B cell (primary cell): ENCODE results near the gene PNRC2. TPM values are rescaled to one million over a fixed set of nuclear protein-coding genes. Genes with fewer than 3 reads are reported as not detected.
"Not testable (repeated sequence)": the region's sequence is repeated elsewhere in the genome, so short reads cannot be mapped to it uniquely, and the experiment has no call there.

Experiments
- ATAC-seq: fragments of 200-7000 bp; cut with Tn5 transposase; one replicate; pipeline ENCODE4 v1.10.0; 2021; ENCODE audit warnings: low read depth, mild to moderate bottlenecking, moderate number of reproducible peaks, moderate library complexity
- CTCF ChIA-PET: fragments of 350-600 bp; sonication (Branson Sonifier 250); formaldehyde crosslinking; loops from one replicate; lab custom pipeline; 2021; ENCODE audit warnings: antibody characterized with exemption, inconsistent platforms; lab: Charles Lee
- POLR2A ChIA-PET: fragments of 350-600 bp; sonication (Branson Sonifier 250); formaldehyde crosslinking; loops from one replicate; lab custom pipeline; 2021; ENCODE audit warnings: antibody characterized with exemption; lab: Charles Lee
- DNase-seq: peaks from one replicate; pipeline ENCODE4 v3.0.0; 2013
- H2AFZ ChIP-seq: 2 replicates; pipeline ENCODE4 v1.6.1; 2012; ENCODE audit warnings: mild to moderate bottlenecking, low read depth, low read length; ENCODE audit not compliant: insufficient read depth, poor library complexity, severe bottlenecking
- H3K27ac ChIP-seq, 2 donors: 1 replicate in 1 of 2; 2 replicates in 1 of 2; pipeline ENCODE4 v1.5.1; 2012 to 2013; ENCODE audit warnings: low read length in 2 of 2, mild to moderate bottlenecking in 2 of 2, moderate library complexity in 1 of 2
- H3K27me3 ChIP-seq, 4 experiments: fragments of 200-600 bp in 1 of 4; sonication (generic) in 1 of 4; replicated peaks in 1 of 4; 1 replicate in 2 of 4; 2 replicates in 2 of 4; pipeline versions ENCODE4 v1.6.1 to v1.7.0; 2013 to 2016; ENCODE audit warnings: low read length in 3 of 4, mild to moderate bottlenecking in 2 of 4, mixed read lengths in 1 of 4, moderate library complexity in 1 of 4; ENCODE audit not compliant: insufficient read depth in 4 of 4, control insufficient read depth in 3 of 4; ENCODE audit errors: control extremely low read depth in 1 of 4
- H3K36me3 ChIP-seq, 2 experiments: replicated peaks in 1 of 2; 1 replicate in 1 of 2; 2 replicates in 1 of 2; pipeline versions ENCODE4 v1.6.1 to v1.7.1; 2013; ENCODE audit warnings: low read length in 1 of 2; ENCODE audit not compliant: insufficient read depth in 2 of 2, control insufficient read depth in 1 of 2; ENCODE audit errors: control extremely low read depth in 1 of 2, extremely low read depth in 1 of 2
- H3K4me1 ChIP-seq, 2 donors: fragments of 200-600 bp in 1 of 2; sonication (generic) in 1 of 2; 1 replicate in 1 of 2; 2 replicates in 1 of 2; pipeline versions ENCODE4 v1.5.1 to v1.6.1; 2013 to 2017; ENCODE audit warnings: low read length in 2 of 2; ENCODE audit not compliant: control insufficient read depth in 2 of 2, insufficient read depth in 2 of 2
- H3K4me2 ChIP-seq: replicated peaks from 2 replicates; pipeline ENCODE3; 2012; ENCODE audit warnings: mild to moderate bottlenecking, low read depth, low read length; ENCODE audit not compliant: poor library complexity, severe bottlenecking
- H3K4me3 ChIP-seq, 5 experiments: fragments of 200-600 bp in 1 of 5; sonication (generic) in 1 of 5; 1 replicate in 3 of 5; 2 replicates in 2 of 5; pipeline versions ENCODE4 v1.5.1 to v1.7.0; 2011 to 2016; ENCODE audit warnings: low read length in 4 of 5, mild to moderate bottlenecking in 4 of 5, low read depth in 2 of 5, control low read depth in 1 of 5, moderate library complexity in 1 of 5; ENCODE audit not compliant: insufficient read depth in 1 of 5; ENCODE audit errors: control extremely low read depth in 1 of 5, extremely low read depth in 1 of 5
- H3K79me2 ChIP-seq: fragments of 200-600 bp; sonication (generic); one replicate; pipeline ENCODE4 v1.6.0; 2016; ENCODE audit warnings: low read length; ENCODE audit not compliant: control insufficient read depth, insufficient read depth
- H3K9ac ChIP-seq: fragments of 200-600 bp; sonication (generic); 2 replicates; pipeline ENCODE4 v1.6.1; 2017; ENCODE audit warnings: mild to moderate bottlenecking, low read length, moderate library complexity
- H3K9me3 ChIP-seq, 3 donors: one replicate each; pipeline versions ENCODE4 v1.6.1 to v1.7.1; 2013; ENCODE audit warnings: low read length in 2 of 3; ENCODE audit not compliant: control insufficient read depth in 2 of 3, insufficient read depth in 1 of 3; ENCODE audit errors: control extremely low read depth in 1 of 3
- H4K20me1 ChIP-seq: 2 replicates; pipeline ENCODE4 v1.6.0; 2012; ENCODE audit warnings: mild to moderate bottlenecking, low read length; ENCODE audit not compliant: insufficient read depth, control insufficient read depth, poor library complexity, severe bottlenecking
- H3K27ac Mint-ChIP-seq: one replicate; pipeline ENCODE4 v1.8.0; 2021; ENCODE audit warnings: mixed read lengths
- H3K27me3 Mint-ChIP-seq: one replicate; pipeline ENCODE4 v1.8.0; 2021; ENCODE audit warnings: mixed read lengths
- H3K4me1 Mint-ChIP-seq: one replicate; pipeline ENCODE4 v1.8.0; 2021; ENCODE audit warnings: mixed read lengths
- H3K4me3 Mint-ChIP-seq: one replicate; pipeline ENCODE4 v1.8.0; 2021; ENCODE audit warnings: mixed read lengths
- H3K9me3 Mint-ChIP-seq: one replicate; pipeline ENCODE4 v1.8.0; 2022; ENCODE audit warnings: mixed read lengths; ENCODE audit not compliant: insufficient read depth
- EZH2 ChIP-seq: IDR thresholded peaks from 2 replicates; pipeline ENCODE4 v1.6.1; 2012; ENCODE audit warnings: borderline replicate concordance, low read depth, mild to moderate bottlenecking, moderate library complexity, low read length; ENCODE audit not compliant: insufficient read depth, poor library complexity, severe bottlenecking
- WGBS: methylation state at CpG from one replicate; pipeline ENCODE4 v1.1.5; 2013; ENCODE audit warnings: missing lambda C conversion rate; ENCODE audit not compliant: insufficient coverage; 5-methylcytosine and 5-hydroxymethylcytosine counted together
- intact Hi-C: fragments of 100-400 bp; cut with micrococcal nuclease; formaldehyde crosslinking; loops from one replicate; pipeline ENCODE4 v1.10.0; 2022
- polyA plus RNA-seq: library from polyadenylated mRNA; depleted of rRNA; stranded (reverse); fragments of >200 nt; gene quantifications from 2 replicates; pipeline ENCODE4 v1.2.3, GENCODE V29; 2012
- total RNA-seq, 2 donors: library from RNA; stranded (reverse); fragments of 120-200 nt in 1 of 2; gene quantifications; 1 replicate in 1 of 2; 2 replicates in 1 of 2; pipeline versions ENCODE4 v1.2.3 to v1.2.4, GENCODE V29; 2013 to 2022
- TF ChIP-seq, protein P1 (sequence below): fragments of 200-600 bp; IDR thresholded peaks from one replicate; pipeline ENCODE4 v1.8.0; 2022; ENCODE audit warnings: antibody characterized with exemption, mild to moderate bottlenecking

Gene PNRC2
- total and polyA plus RNA-seq, 2 donors (not counting 1 experiment from before 2014, with no cell fraction given), result 89.8 to 174 TPM

DNA sequence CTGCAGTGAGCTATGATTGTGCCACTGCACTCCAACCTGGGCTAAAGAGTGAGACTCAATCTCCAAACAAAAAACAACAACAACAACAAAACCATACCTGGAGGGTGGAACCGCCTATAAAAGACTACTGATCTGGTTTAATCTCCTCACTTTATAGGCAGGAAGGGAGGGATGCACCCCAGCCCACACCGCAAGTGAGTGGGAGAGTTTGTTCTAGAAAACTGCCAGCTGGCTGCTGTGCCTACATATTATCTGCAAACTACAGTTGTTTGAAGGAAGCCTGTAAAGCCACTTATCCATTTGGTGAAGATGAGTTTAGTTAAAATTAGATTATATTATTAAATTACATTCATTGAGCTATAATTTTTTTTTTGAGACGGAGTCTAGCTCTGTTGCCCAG is 29.6 kb downstream of the PNRC2 start:
- Mint-ChIP-seq H3K4me3 (no peak overlapping the region), H3K27ac (no peak overlapping the region), H3K4me1 (peaks cover 10% of the 10 kb centered on the region), H3K9me3 (no peaks in the 10 kb centered on the region), H3K27me3 (no peaks in the 10 kb centered on the region)
- WGBS, result no CpG with 5 or more reads among the region's 3 CpGs
- CTCF ChIA-PET, result no interaction called here
- TF ChIP-seq, protein P1, sequence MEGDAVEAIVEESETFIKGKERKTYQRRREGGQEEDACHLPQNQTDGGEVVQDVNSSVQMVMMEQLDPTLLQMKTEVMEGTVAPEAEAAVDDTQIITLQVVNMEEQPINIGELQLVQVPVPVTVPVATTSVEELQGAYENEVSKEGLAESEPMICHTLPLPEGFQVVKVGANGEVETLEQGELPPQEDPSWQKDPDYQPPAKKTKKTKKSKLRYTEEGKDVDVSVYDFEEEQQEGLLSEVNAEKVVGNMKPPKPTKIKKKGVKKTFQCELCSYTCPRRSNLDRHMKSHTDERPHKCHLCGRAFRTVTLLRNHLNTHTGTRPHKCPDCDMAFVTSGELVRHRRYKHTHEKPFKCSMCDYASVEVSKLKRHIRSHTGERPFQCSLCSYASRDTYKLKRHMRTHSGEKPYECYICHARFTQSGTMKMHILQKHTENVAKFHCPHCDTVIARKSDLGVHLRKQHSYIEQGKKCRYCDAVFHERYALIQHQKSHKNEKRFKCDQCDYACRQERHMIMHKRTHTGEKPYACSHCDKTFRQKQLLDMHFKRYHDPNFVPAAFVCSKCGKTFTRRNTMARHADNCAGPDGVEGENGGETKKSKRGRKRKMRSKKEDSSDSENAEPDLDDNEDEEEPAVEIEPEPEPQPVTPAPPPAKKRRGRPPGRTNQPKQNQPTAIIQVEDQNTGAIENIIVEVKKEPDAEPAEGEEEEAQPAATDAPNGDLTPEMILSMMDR, result no peak
- TF ChIP-seq EZH2, result no peak
- Histone ChIP-seq H3K27me3 (no peaks in the 10 kb centered on the region), H3K36me3 (no peaks in the 10 kb centered on the region), H2AFZ (no peak overlapping the region), H3K9me3 (no peaks in the 10 kb centered on the region), H3K79me2 (no peaks in the 10 kb centered on the region), H3K4me2 (no peak overlapping the region), H3K4me1 (no peaks in the 10 kb centered on the region), H3K9ac (no peak overlapping the region), H3K27ac (no peak overlapping the region), H4K20me1 (no peaks in the 10 kb centered on the region), H3K4me3 (no peak overlapping the region)
- POLR2A ChIA-PET, result interaction anchor here (0.7 kb wide), 1 partner anchor 204 kb away, joined by 3 read pairs; no protein-coding TSS in a partner anchor
- DNase-seq, result no peak
- no peak for ATAC-seq
- intact Hi-C loops, result no loop called here

DNA sequence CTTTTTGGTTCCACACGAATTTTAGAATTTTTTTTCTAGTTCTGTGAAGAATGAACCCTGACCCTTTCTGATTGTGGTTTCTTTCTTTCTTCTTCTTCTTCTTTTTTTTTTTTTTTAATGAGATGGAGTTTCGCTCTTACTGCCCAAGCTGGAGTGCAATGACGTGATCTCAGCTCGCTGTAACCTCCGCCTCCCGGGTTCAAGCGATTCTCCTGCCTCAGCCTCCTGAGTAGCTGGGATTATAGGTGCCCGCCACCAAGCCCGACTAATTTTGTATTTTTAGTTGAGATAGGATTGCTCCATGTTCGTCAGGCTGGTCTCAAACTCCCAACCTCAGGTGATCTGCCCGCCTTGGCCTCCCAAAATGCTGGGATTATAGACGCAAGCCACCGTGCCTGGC is 32.4 kb downstream of the PNRC2 start:
- POLR2A ChIA-PET, result interaction anchor here (0.6 to 0.7 kb wide), 2 partner anchors 14 to 35 kb away, joined by 3 to 7 read pairs; no protein-coding TSS in a partner anchor
- H3K4me1 ChIP-seq, H3K4me3 Mint-ChIP-seq, H3K27ac Mint-ChIP-seq, H3K4me3 ChIP-seq, H3K9ac ChIP-seq, DNase-seq, ATAC-seq, H3K9me3 Mint-ChIP-seq, H2AFZ ChIP-seq, CTCF ChIA-PET, H3K36me3 ChIP-seq, H3K9me3 ChIP-seq, H3K27me3 Mint-ChIP-seq, H3K27ac ChIP-seq, intact Hi-C loops, H4K20me1 ChIP-seq, H3K27me3 ChIP-seq, H3K4me2 ChIP-seq, H3K79me2 ChIP-seq: not testable (repeated sequence)
- H3K4me1 Mint-ChIP-seq, result peaks cover 10% of the 10 kb centered on the region
- 88% methylated on average over 11 of the region's 13 CpGs for WGBS
